Smooth muscle cell (in vitro differentiated cells): ENCODE results near the gene ZGRF1. TPM values are rescaled to one million over a fixed set of nuclear protein-coding genes. Genes with fewer than 3 reads are reported as not detected.
"Not testable (repeated sequence)": the region's sequence is repeated elsewhere in the genome, so short reads cannot be mapped to it uniquely, and the experiment has no call there.

Experiments
- DNase-seq: peaks from one replicate; lab custom pipeline; 2025; ENCODE audit not compliant: unreplicated experiment; lab: John Stamatoyannopoulos, UW
- H2AFZ ChIP-seq: fragments of 200-600 bp; sonication (generic); 2 replicates; pipeline ENCODE4 v1.6.0; 2016; ENCODE audit warnings: antibody characterized with exemption, low read depth, mild to moderate bottlenecking
- H3F3A ChIP-seq: fragments of 200-600 bp; sonication (generic); 2 replicates; pipeline ENCODE4 v1.6.0; 2017; ENCODE audit warnings: antibody characterized with exemption, low read depth
- H3K27ac ChIP-seq: fragments of 200-600 bp; sonication (generic); 2 replicates; pipeline ENCODE4 v1.5.1; 2016; ENCODE audit warnings: low read depth, mild to moderate bottlenecking
- H3K27me3 ChIP-seq: fragments of 200-600 bp; sonication (generic); 2 replicates; pipeline ENCODE4 v1.6.1; 2016; ENCODE audit warnings: low read depth, mild to moderate bottlenecking
- H3K36me3 ChIP-seq: fragments of 200-600 bp; sonication (generic); 2 replicates; pipeline ENCODE4 v1.5.1; 2016; ENCODE audit warnings: low read depth
- H3K4me1 ChIP-seq: fragments of 200-600 bp; sonication (generic); 2 replicates; pipeline ENCODE4 v1.5.1; 2016; ENCODE audit warnings: low read depth
- H3K4me2 ChIP-seq: fragments of 200-600 bp; sonication (generic); 2 replicates; pipeline ENCODE4 v1.6.0; 2016; ENCODE audit warnings: mild to moderate bottlenecking
- H3K4me3 ChIP-seq: fragments of 200-600 bp; sonication (generic); 2 replicates; pipeline ENCODE4 v1.5.1; 2016; ENCODE audit warnings: mild to moderate bottlenecking
- H3K79me2 ChIP-seq: fragments of 200-600 bp; sonication (generic); 2 replicates; pipeline ENCODE4 v1.6.0; 2016; ENCODE audit warnings: low read depth, mild to moderate bottlenecking
- H3K9ac ChIP-seq: fragments of 200-600 bp; sonication (generic); 2 replicates; pipeline ENCODE4 v1.6.0; 2016; ENCODE audit warnings: low read depth
- H3K9me3 ChIP-seq: fragments of 200-600 bp; sonication (generic); replicated peaks from 2 replicates; pipeline ENCODE4 v1.5.1; 2016; ENCODE audit warnings: low read depth
- H4K20me1 ChIP-seq: fragments of 200-600 bp; sonication (generic); 2 replicates; pipeline ENCODE4 v1.6.0; 2016; ENCODE audit warnings: low read depth
- CTCF ChIP-seq: fragments of 200-600 bp; sonication (generic); IDR thresholded peaks from 2 replicates; pipeline ENCODE4 v1.5.1; 2017; ENCODE audit warnings: borderline replicate concordance, mild to moderate bottlenecking, antibody characterized with exemption; ENCODE audit not compliant: insufficient read depth, poor library complexity, severe bottlenecking
- WGBS: methylation state at CpG from one replicate; pipeline ENCODE4 v1.1.7; 2016; ENCODE audit warnings: low lambda C conversion rate; 5-methylcytosine and 5-hydroxymethylcytosine counted together
- microRNA counts: library from miRNA; unstranded; fragments of <30 nt; microRNA quantifications from one replicate; lab custom pipeline; 2016
- microRNA-seq: library from miRNA; unstranded; fragments of <30 nt; microRNA quantifications from one replicate; pipeline ENCODE4, GENCODE V29; 2016; ENCODE audit warnings: borderline number of aligned reads
- polyA plus RNA-seq: library from polyadenylated mRNA; unstranded; fragments of >200 nt; fragmentation: Nextera tagmentation; extraction: Ambion mirVana; gene quantifications from 2 replicates; pipeline ENCODE4 v1.2.1, GENCODE V29; 2016
- small RNA-seq: library from RNA; depleted of rRNA; stranded (forward); fragments of <200 nt; gene quantifications from one replicate; pipeline ENCODE3, GENCODE V24; 2014
- total RNA-seq: library from RNA; depleted of rRNA; stranded (reverse); fragments of >200 nt; gene quantifications from 2 replicates; pipeline ENCODE4 v1.2.3, GENCODE V29; 2014

The ZGRF1 gene
- total and polyA plus RNA-seq, 2 experiments from 2014 or later, result 3.3 to 7.9 TPM

- Histone ChIP-seq H3K27ac (no peak overlapping the region), H3K9me3 (no peaks in the 10 kb centered on the region), H3K36me3 (no peaks in the 10 kb centered on the region), H3K4me1 (no peaks in the 10 kb centered on the region), H3F3A (no peaks in the 10 kb centered on the region), H2AFZ (no peak overlapping the region), H4K20me1 (no peaks in the 10 kb centered on the region), H3K9ac (no peak overlapping the region), H3K4me2 (no peak overlapping the region), H3K27me3 (peaks cover 82% of the 10 kb centered on the region), H3K4me3 (no peak overlapping the region), H3K79me2 (no peaks in the 10 kb centered on the region)
- no peak for DNase-seq
- no peak for TF ChIP-seq CTCF
- 72% methylated on average over 5 of the region's 5 CpGs for WGBS
Measured at GRCh38 chr4:112502871-112503270, 133.8 kb downstream of the ZGRF1 start.

DNA sequence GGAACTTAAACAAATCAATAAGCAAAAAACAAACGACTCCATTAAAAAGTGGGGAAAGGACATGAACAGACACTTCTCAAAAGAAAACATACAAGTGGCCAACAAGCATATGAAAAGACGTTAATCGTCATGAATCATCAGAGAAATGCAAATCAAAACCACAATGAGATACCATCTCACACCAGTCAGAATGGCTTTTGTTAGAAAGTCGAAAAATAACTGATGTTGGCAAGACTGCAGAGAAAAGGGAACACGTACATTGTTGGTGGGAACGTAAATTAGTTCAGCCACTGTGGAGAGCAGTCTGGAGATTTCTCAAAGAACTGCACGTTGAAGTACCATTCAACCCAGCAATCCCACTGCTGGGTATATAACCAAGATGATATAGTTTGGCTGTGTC lies 144.4 kb downstream of the ZGRF1 start:
- H3K27ac ChIP-seq, result no peak overlapping the region
- H3K27me3 ChIP-seq, result no peaks in the 10 kb centered on the region
- no peaks in the 10 kb centered on the region for H3K4me1 ChIP-seq
- no peak overlapping the region for H3K9ac ChIP-seq
- H3K4me3 ChIP-seq, result no peak overlapping the region
- H3K79me2 ChIP-seq, result no peaks in the 10 kb centered on the region
- 85% methylated on average over 7 of the region's 7 CpGs for WGBS
- no peak overlapping the region for H2AFZ ChIP-seq
- H3K4me2 ChIP-seq, result no peak overlapping the region
- H4K20me1 ChIP-seq, result no peaks in the 10 kb centered on the region
- H3K36me3 ChIP-seq, result no peaks in the 10 kb centered on the region
- DNase-seq, result no peak
- no peaks in the 10 kb centered on the region for H3K9me3 ChIP-seq
- TF ChIP-seq CTCF, result no peak
- no peaks in the 10 kb centered on the region for H3F3A ChIP-seq

DNA sequence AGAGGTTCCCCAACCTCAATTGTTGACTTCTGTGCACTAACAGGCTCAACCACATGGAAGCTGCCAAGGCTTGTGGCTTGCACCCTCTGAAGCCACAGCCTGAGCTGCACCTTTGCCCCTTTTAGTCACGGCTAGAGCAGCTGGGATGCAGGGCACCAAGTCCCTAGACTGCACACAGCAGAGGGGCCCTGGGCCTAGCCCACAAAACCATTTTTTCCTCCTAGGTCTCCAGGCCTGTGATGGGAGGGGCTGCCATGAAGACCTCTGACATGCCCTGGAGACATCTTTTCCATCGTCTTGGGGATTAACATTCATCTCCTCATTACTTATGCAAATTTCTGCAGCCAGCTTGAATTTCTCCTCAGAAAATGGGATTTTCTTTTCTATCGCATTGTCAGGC lies 145.9 kb downstream of the ZGRF1 start:
- not testable (repeated sequence) for H3K9ac ChIP-seq, H3K79me2 ChIP-seq, H2AFZ ChIP-seq, H4K20me1 ChIP-seq, DNase-seq, H3F3A ChIP-seq, H3K27ac ChIP-seq, H3K4me3 ChIP-seq, H3K36me3 ChIP-seq, H3K4me1 ChIP-seq, H3K27me3 ChIP-seq, H3K9me3 ChIP-seq, H3K4me2 ChIP-seq
- 90% methylated on average over 3 of the region's 3 CpGs for WGBS

MicroRNAs encoded within 50 kb of the gene (microRNA counts, 767-probe panel; counts per million panel counts)
- 183 counts per million for microRNA hsa-miR-302a-3p (lab: Ali Mortazavi, UCI)
- 183 counts per million for microRNA hsa-miR-302b-3p (lab: Ali Mortazavi, UCI)
- 183 counts per million for microRNA hsa-miR-302c-3p (lab: Ali Mortazavi, UCI)
- microRNA hsa-miR-302d-3p (lab: Ali Mortazavi, UCI), result 7,725 counts per million, percentile 51 among the panel's probes with 10 or more counts
- microRNA hsa-miR-367-3p (lab: Ali Mortazavi, UCI), result 183 counts per million

Small RNAs within 50 kb of the gene (microRNA-seq; reads per million reads assigned to microRNA genes)
- gene MIR302A (3,903 reads per million, percentile 90 among the genes with 10 or more reads in this experiment), gene MIR302B (3,035 reads per million, percentile 87 among the genes with 10 or more reads in this experiment), gene MIR302C (928 reads per million, percentile 79 among the genes with 10 or more reads in this experiment), gene MIR302D (3,356 reads per million, percentile 88 among the genes with 10 or more reads in this experiment), gene MIR367 (not detected)

Small RNAs within 50 kb of the gene (small RNA-seq; reads per million reads assigned to genes)
- gene MIR302A (6.1 reads per million, percentile 67 among the genes with 10 or more reads in this experiment), gene MIR302C (0.63 reads per million, percentile 22 among the genes with 10 or more reads in this experiment), gene MIR302D (1.6 reads per million, percentile 39 among the genes with 10 or more reads in this experiment), gene MIR367 (not detected)

Other genes starting within 250 kb of the ZGRF1 start
- not detected in 2 replicates for gene NEUROG2, start 120.7 kb downstream of the ZGRF1 start, total RNA-seq
- gene NEUROG2, start 120.7 kb downstream of the ZGRF1 start, polyA plus RNA-seq, result not detected in 2 replicates
- gene LARP7, start 234 bp upstream of the ZGRF1 start, total RNA-seq, result 29.4 and 39.5 TPM in 2 replicates
- gene LARP7, start 234 bp upstream of the ZGRF1 start, polyA plus RNA-seq, result 25.2 and 38.3 TPM in 2 replicates